GM12873 (cell line): ENCODE data around the gene ADAMTS9.

Experiments
- CTCF ChIP-seq: IDR thresholded peaks from 2 replicates; pipeline ENCODE4 v1.5.1; 2012; ENCODE audit warnings: low read depth, mild to moderate bottlenecking, moderate library complexity, low read length, control low read depth; ENCODE audit not compliant: insufficient read depth; ENCODE audit errors: missing control alignments

The ADAMTS9 gene

GRCh38 chr3:64560791-64561190, 127.0 kb downstream of the ADAMTS9 start:
- TF ChIP-seq CTCF: no peak

- no peak for TF ChIP-seq CTCF
Observed at GRCh38 chr3:64559588-64559987, 128.2 kb downstream of the ADAMTS9 start.

DNA sequence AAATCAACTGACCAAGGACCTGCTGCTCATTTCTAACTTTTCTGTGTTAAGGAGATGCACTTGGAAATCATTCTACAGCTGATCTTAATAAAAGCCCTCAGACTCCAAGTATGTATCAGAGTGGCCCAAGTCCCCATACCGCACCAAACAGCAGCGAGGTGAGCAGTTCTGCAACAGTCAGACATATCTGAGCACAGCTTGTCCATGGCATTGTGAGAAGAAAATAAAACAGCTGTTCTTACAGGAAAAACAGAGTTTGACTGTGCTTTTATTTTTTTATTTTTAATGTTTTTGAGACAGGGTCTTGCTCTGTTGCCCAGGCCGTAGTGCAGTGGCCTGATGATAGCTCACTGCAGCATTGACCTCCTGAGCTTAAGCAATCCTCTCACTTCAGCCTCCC, 131.8 kb downstream of the ADAMTS9 start:
- TF ChIP-seq CTCF: no peak

DNA sequence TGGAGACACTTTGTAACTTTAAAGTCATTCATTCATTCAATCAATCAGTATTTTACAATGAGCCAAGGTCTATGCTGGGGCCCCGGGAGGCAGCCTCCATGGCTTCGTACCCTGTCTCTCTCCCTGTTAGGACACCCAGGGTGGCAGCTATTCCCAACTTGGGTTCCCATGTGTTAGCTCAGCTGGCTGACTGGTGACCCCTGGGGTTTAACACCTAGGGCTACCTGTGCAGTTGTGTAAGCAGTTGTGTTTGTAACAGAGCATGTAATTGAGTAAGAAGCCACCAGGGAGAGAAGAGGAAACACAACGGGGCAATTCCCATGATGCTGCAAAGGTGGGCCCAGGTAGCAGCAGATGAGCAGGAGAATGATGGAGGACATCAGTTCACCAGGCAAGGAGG, 132.4 kb downstream of the ADAMTS9 start:
- no peak for TF ChIP-seq CTCF

GRCh38 chr3:64554096-64554920, 133.5 kb downstream of the ADAMTS9 start:
- no peak for TF ChIP-seq CTCF

GRCh38 chr3:64552966-64553365, 134.8 kb downstream of the ADAMTS9 start:
- no peak for TF ChIP-seq CTCF

DNA sequence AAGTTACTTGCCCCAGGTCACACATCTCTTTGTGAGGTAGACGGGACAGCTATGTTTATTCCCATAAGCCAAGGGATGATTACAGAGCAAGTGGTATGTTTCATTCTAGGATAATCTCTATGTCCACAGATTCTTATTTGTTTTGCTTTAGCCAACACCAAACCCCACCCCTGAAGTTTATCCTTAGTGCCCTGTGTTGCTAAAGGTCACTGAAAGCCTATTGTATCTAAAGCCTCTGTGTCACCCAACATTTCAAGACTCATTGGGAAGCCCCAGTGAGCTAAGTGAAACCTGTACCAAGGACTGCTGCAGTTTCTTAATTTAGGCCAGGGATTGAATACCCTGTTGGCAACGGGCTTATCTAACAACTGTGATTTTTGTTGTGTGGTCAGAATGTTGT, 135.6 kb downstream of the ADAMTS9 start:
- TF ChIP-seq CTCF: no peak
